ENCODE measurements around the gene HOXD12.

The HOXD12 gene

DNA sequence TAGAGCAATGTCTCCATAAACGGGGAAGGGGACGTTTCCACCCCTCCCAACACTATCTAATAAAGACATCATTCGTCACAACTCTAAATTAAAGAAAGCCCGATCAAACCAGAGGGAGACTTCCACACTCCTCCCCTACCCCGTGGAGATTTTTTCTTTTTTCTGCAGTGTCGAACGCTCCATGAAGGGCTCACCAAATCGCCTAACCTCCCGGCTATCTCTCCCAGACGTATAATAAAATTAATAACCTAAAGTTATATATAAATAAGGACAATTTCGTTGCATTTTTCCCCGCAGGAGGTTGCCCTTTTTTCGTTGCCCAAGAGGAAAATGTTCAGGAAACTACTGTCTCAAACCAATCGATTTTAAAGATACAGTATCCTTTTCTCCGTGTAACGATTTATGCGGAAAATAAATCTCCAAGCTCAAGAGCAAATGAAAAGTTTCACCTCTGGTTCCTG, 18.2 kb upstream of the HOXD12 start:
- DNase-seq: no peak

DNA sequence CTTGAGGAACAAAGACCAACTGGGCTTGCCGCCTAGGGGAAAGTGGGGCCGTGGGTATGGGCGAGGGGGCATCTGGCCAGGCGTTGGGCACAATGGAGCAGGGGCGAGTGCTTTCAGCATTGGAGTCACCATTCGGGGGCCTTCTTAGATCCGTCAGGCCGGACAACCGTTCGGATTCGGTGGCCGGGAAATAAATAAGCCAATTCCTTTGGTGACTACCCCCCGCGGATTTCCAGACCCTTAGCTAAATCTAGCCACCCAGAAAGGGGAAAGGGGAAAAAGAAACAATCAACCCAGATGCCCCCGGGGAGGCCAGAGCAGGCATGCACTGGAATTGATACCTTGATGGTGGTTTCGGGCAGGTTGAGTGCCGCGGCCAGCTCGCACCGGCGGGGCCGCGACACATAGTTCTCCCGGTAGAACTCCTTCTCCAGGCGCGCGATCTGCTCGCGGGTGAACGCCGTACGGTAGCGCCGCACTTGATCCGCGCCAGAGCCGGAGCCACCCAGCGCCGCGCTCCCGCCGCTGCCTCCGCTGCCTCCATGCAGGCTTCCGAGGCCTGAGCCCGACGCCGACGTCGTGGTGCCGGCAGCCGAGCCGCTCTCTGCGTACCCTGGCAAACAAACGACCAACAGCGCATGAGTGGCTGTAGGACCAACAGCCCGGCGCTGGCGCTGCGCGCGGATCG, 17.6 kb upstream of the HOXD12 start:
- DNase-seq: no peak

- no peak for DNase-seq
Observed at GRCh38 chr2:176082525-176082823, 17.1 kb upstream of the HOXD12 start.

- no peak for DNase-seq
Observed at GRCh38 chr2:176082824-176083751, 16.5 kb upstream of the HOXD12 start.

DNA sequence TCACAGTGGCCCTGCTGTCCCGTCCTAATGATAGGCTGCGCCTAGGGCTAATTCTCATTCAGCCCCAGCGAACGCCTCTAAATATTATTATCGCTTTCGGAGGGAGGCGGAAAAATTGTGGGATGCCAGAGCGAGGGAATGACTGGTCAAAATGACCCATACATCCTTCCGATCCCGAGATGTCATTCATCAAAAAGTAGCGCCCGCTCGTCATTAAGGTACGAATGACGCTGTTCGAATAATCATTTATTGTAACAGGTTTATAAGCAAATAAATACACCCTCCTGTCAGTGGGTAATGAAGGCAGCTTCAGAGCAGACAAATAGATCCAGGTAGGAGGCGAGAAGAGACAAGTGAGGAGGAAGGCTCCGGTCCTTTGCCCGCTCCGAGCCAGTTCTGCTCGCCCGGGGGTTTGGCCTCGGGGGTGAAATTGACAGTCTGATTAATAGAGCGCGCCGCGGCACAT, 15.8 kb upstream of the HOXD12 start, which contains the start of gene EVX2:
EVX2 (minus strand) TSS at position 167 of the 466 bp plus-strand sequence. CDS start 186 bp downstream, outside the sequence.
- DNase-seq: no peak

DNA sequence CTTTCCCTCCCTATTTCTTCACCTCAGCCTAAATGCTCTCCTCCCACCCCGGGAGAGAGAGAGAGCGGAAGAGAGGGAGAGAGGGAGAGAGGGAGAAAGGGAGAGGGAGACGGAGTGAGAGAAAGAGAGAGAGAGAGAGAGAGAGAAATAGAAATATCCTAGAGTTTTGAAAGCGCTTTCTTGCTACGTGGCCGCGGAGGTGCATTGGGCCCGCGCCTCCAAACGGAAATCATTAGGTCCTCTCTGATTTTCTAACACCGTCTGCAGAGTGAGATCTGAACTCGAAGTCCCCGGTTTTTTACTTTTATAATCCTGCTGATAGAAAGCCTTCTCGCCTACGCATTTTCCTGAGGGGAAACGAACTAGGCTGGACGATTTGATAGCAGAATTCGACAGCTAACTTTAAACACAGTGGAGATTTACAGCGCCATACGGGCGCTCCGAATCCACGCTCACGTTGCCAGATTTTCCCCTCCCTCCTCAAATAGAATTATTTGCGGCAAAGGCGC, 14.9 kb upstream of the HOXD12 start:
- no peak for DNase-seq

DNA sequence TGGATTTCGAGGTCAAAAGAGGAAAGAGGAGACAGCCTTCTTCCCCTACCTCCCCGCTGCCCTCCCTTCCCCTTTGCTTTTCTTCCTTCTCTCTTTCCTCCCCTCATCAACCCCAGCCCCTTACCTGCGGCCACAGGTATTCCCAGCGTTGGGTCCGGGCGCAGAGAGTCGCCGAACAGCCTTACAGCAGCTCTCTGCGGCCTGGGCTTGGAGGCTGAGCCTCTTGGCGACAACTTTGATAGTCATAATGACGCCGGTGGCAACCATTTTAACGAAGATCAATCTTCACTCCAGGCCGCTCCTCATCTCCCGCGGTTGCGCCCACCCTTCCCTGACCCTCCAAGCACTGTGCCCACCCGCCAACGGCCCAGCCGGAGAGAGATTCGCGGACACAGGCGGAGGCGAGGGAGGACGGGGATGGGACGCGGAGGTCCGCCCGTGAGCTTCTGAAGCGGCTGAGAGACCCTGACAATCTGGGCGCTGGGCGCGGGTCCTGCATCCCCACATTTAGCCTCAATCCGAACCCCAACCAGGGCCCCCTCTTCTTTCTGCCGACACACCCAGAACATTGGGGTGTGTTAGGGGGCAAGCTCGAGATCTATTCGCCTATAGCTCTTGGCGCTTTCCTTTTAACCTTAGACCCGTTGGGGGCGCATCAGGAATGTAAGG, 14.3 kb upstream of the HOXD12 start:
- no peak for DNase-seq

- DNase-seq: no peak
Observed at GRCh38 chr2:176085861-176086771, 13.5 kb upstream of the HOXD12 start.

- DNase-seq: no peak
Observed at GRCh38 chr2:176087330-176088047, 12.1 kb upstream of the HOXD12 start.

DNA sequence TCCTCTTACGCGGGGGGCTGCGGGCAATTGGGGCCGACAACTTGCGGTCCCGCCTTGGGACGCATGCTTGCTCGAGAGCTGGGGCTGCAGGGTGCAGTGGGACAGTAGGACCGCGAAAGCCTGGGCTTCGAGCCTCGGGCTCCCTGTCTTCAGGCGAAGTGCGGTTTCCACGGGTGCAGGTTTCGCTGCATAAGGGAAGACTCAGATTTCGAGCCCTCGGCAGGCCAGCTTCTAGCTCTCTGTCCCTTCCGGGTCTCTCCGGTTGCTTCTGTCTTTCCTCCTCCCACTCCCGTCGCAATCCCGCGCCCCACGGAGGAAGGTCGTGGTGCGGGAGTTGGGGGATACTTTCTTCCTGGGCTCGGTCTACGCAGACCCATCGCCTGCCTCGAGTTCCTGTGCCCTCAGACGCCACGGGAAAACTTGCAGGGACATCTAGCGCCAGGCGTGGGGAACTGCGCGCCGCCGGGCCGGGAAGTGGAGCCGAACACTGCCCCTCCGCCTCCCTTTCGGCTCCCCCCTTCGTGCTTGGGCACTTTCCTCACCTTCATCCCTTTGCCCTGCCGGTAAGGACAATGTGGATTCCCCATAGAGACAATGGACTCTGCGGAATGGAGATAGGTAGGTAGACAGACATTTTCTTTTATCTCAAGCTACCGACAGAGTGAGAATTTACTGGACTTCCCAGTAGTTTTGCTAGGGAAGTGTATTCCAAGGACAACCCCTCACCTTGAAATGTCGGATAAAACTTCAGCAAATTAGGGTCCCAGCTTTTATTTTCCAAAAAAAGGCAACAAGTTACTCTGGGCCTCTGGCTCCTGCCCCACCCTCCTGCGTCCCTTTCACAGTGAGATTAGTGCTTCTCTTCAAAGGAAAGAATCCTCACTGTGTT, 11.3 kb upstream of the HOXD12 start:
- DNase-seq: no peak

DNA sequence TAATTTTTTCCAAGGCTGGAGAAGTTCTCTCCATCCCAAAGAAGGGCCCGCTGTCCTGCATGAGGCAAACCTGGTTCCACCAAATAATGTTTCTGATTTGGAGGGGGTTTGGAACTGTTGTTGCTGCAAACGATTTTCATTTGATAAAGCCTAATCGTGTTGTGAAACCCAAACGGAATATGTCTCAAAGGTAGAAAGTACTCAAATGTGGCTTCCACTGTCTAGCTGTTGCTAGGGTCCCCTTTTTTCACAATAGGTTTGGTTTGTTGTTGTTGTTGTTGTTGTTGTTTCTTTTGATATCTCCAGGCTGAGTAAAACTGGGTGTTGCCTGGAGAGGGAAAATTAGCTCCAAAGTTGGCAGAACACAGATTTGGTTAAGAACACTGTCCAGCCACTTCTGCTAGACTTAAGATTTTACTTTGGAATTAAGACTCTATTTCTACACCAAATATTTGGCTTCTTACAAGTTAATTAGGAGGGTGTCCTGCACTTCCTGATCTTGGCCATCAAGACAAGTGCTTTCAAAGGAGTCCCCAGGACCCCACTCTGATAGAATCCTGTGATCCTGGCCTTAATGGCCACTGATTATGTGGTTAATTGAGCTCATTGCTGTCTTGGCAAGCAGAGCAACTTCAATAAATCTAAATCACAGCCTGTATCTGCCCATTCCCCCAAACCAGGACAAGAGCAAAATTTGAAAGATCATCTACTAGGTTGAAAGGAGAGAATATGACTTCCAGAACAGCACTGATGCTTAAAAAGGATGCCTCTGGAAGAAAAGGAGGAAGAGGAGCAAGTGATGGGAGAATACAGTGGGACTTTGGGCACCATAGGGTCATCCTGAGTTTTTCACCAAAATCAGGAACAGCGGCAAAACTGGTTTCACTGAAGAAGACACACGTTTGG, 10.4 kb upstream of the HOXD12 start:
- no peak for DNase-seq

DNA sequence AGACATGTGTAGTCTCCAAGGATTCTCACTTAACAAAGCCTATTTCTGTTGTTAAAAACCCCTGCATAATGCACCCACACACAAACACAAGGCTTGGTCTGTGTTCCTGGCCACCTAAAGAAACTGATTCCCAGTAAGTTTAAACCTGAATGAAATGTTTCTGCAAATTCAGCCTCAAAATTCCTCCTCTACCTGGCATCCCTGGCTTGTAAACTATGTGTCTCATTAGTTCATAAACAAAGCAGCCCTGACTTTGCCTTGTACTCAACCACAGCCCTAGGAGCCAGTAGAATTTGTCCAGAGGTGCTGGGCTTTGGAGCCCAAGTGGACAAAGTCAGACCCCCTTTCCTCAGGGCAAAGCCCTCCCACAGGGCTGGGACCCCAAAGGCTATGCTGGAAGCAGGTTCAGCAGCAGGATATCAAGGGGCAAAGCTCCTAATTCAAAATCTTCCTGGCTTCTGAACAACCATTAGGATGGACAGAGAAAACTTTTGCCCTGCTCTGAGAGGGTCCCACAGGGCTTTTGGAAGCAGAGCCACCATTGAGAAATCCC, 9.7 kb upstream of the HOXD12 start:
- no peak for DNase-seq

DNA sequence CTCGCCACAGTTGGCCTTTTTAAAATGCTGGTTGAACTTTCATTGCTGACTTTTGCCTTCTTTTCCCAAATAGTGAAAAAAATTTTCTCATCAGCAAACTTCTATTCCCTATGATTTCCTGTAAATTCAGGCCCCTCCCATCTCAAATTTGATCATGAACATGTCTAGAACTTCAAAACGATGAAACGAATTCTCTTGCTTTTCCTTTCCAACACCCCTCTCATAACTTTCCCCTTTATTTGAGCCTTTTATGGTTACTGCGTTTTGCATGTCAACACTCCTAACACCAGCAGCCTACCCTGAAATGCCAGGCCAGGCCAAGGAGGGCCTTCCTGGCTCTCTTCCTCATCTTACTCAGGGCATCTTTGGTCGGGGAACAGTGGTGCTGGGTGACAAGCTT, 8.7 kb upstream of the HOXD12 start:
- no peak for DNase-seq

- no peak for DNase-seq
Observed at GRCh38 chr2:176091329-176092258, 8.0 kb upstream of the HOXD12 start.

DNA sequence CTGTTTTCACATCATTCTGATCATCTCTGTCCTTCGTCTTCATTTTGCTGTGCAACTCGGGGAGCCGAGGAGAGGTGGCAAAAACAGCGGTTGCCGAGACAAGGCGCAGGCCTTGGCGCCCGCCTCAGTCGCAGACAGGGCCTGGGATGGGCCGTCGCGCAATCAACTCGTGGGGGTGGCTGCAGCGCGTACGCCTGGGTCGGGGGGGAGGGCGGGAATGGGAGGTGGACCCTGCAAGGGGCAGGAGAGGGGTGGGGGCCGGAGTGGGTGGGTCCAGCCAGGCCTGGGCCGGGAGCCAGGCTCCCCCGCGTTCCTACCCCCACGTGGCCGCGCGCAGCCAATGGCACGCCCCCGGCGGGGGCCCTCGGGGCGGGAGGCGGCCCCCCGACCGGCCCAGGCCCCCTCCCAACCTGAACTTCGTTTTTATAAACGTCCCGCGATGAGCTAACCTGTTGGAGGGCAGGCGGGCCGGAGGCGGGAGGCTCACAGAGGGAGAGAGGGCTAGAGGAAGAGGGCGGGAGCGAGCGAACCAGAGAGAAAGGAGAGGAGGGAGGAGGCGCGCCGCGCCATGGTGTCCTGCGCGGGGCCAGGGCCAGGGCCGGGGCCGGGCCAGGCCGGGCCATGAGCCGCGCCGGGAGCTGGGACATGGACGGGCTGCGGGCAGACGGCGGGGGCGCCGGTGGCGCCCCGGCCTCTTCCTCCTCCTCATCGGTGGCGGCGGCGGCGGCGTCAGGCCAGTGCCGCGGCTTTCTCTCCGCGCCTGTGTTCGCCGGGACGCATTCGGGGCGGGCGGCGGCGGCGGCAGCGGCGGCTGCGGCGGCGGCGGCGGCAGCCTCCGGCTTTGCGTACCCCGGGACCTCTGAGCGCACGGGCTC, 7.1 kb upstream of the HOXD12 start, which contains the start of gene HOXD13:
HOXD13 (plus strand) TSS at position 452 of the 875 bp plus-strand sequence; CDS start at position 622, 170 bp downstream.
- no peak for DNase-seq

DNA sequence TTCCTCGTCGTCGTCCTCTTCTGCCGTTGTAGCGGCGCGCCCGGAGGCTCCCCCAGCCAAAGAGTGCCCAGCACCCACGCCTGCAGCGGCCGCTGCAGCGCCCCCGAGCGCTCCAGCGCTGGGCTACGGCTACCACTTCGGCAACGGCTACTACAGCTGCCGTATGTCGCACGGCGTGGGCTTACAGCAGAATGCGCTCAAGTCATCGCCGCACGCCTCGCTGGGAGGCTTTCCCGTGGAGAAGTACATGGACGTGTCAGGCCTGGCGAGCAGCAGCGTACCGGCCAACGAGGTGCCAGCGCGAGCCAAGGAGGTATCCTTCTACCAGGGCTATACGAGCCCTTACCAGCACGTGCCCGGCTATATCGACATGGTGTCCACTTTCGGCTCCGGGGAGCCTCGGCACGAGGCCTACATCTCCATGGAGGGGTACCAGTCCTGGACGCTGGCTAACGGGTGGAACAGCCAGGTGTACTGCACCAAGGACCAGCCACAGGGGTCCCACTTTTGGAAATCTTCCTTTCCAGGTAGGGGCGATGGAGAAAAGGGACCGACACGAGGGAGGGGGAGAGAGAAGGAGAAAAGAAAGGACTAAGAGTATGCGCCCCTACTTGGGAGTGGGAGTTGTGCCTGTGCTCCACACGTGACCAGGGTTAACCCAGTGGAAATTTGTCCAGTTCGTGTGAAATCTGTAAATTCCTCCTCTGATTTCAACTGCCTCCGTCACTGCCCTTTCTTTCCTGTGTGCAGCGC, 6.3 kb upstream of the HOXD12 start:
- no peak for DNase-seq

Data from SHP77 treated with DMSO at 0.1 percent for 48 hours (cell line).